AG09319 (cell line): ENCODE data around the gene KLC1.
A peak's percentile ranks its signal among the peaks of the same experiment; 100 is the strongest.

Experiments
- DNase-seq: peaks from one replicate; pipeline ENCODE4 v3.0.0-alpha.2; 2010; ENCODE audit warnings: low read depth; ENCODE audit errors: extremely low read depth
- TF ChIP-seq, protein P1 (sequence below): IDR thresholded peaks from 2 replicates; pipeline ENCODE4 v1.5.1; 2011; ENCODE audit warnings: low read depth, mild to moderate bottlenecking, inconsistent platforms, low read length, moderate library complexity

Gene KLC1

GRCh38 chr14:103712633-103713247, 83.7 kb downstream of the KLC1 start:
- DNase-seq = no peak
- TF ChIP-seq, protein P1, sequence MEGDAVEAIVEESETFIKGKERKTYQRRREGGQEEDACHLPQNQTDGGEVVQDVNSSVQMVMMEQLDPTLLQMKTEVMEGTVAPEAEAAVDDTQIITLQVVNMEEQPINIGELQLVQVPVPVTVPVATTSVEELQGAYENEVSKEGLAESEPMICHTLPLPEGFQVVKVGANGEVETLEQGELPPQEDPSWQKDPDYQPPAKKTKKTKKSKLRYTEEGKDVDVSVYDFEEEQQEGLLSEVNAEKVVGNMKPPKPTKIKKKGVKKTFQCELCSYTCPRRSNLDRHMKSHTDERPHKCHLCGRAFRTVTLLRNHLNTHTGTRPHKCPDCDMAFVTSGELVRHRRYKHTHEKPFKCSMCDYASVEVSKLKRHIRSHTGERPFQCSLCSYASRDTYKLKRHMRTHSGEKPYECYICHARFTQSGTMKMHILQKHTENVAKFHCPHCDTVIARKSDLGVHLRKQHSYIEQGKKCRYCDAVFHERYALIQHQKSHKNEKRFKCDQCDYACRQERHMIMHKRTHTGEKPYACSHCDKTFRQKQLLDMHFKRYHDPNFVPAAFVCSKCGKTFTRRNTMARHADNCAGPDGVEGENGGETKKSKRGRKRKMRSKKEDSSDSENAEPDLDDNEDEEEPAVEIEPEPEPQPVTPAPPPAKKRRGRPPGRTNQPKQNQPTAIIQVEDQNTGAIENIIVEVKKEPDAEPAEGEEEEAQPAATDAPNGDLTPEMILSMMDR = no peak

DNA sequence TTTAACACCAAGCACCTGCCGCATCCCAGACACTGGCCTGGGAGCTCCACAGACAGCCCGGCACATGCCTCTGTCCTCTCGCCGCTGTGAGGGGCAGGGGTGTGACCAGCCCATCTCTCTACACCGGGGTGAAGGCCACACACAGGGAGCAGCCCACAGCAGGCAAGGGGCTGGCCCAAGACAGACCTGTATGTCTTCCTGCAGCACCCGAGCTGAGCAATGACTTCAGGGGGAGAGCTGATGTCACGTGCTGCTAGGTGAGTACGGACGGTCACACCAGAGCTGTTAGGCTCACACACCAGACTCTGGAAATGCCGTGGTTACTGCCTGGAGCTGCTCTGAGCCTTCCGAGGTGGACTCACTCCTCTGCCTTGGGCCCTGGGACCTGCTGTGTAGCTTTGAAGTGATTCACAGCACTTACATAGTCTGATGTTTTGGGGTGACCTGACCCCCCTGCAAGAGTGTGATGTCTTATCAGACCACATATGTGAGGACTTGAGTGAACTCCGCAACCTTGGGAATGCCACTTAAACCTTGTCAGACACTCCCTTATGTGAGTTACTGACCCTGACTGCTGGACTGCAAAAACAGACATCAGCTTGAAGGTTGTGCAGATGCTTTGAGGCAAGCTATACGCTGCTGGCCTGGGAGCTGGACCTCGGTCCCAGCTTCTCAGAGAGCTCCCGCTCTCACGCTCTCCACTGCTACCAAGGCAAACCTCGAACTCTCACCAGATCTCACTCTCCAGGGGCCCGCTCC, 84.5 kb downstream of the KLC1 start:
- no peak for DNase-seq
- TF ChIP-seq, protein P1 = no peak

GRCh38 chr14:103714063-103714724, 85.2 kb downstream of the KLC1 start:
- TF ChIP-seq, protein P1 = no peak
- DNase-seq = no peak

DNA sequence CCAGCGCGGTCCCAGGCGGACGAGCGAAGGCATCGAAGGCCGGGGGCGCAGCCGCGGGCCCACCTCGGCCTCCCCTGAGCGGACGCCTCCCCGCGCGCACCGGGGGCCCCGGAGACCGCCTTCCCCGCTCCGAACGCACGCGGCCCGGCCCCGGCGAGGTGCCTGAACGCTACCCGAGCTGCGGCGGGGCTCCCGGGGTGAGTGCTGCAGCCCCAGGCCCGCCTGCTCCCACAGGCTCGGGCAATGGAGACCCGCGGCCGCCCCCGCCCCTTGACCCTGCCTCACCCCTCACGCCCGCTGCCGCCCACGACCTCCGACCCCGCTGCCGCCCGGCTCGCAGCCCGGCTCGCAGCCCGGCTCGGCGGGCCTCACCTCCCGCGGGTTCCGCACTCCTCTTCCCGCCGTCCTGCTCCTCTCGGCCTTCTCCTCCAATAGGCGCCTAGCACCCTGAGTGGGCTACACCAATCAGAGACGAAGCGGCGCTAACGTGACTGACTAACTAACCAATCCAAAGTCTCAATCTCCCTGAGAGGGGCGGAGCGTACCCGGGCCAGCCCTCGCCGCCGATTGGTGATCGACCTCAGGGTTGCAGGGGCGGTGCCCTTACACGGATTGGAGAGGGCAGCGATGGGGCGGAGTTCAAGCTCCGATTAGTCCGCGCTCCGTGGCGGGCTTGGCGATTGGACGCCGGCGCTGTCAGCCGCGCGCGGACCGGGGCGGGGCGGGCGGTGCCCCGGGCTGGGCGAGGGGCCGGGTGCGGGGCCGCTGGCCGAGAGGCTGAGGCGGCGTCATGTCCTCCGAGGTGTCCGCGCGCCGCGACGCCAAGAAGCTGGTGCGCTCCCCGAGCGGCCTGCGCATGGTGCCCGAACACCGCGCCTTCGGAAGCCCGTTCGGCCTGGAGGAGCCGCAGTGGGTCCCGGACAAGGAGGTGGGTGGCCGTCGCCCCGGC, 86.3 kb downstream of the KLC1 start, which contains the start of the genes XRCC3 and ZFYVE21:
Gene XRCC3 (minus strand): TSS at position 400 of the 949 bp plus-strand sequence. CDS start 4,364 bp downstream, outside the sequence.
Gene ZFYVE21 (plus strand): TSS at position 759 of the 949 bp plus-strand sequence. CDS start 32 bp downstream, at position 791.
- peak; percentile 98 for DNase-seq
- TF ChIP-seq, protein P1 = no peak

- DNase-seq = no peak
- TF ChIP-seq, protein P1 = no peak
These were observed 87.2 kb downstream of the KLC1 start for GRCh38 chr14:103716091-103716801.

DNA sequence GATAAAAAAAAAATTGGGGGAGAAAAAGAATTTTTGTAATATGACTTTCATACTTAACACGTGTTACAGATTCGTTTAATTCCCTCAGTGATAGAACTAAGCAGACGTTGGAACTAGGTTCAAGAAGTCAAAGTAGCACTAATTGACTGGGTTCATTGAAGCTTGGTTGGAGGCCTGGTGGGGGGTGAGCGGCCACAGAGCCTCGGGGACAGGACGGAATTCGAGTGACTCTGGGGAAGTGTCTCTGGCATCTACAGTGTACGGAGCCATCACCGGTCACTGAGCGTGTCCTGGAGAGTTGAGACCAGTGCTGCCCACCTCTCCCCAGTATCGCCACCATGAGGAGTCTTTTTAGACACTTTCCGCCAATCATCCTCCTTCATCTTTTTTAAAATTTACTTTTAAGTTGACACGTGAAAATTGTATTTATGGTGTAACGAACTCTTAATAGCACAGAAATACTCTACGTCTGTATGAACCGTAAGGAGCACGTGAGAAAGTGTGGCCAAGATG, 87.9 kb downstream of the KLC1 start:
- no peak for DNase-seq
- TF ChIP-seq, protein P1 = no peak
